ENCODE results near the gene UBR4. TPM values are rescaled to one million over a fixed set of nuclear protein-coding genes. Genes with fewer than 3 reads are reported as not detected.

UBR4 gene
- total RNA-seq, 2 experiments from 2014 or later, result 139 to 155 TPM

DNA sequence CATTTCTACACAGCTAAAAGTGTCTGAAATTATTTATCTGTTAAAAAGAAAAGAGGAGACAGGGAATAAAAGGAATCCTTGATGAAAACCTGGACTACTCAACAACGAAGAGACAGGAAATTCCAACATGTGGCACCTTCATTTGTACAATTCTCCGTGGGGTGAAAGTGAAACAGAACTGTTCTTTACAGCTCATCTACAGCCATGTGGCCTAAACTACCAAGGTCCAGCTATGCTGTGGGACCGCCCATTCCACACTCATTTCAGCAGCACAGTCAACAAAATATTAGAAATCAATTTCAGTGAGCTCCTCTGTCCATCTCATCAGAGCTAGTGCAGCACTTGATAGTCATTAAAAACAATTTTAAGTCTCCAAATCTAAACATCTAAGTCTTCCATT, 44.0 kb downstream of the UBR4 start:
- Mint-ChIP-seq H3K4me1 (no peaks in the 10 kb centered on the region), H3K27me3 (no peaks in the 10 kb centered on the region), H3K9me3 (no peaks in the 10 kb centered on the region), H3K27ac (no peak overlapping the region), H3K36me3 (peaks cover 43% of the 10 kb centered on the region), H3K4me3 (no peak overlapping the region)
- DNase-seq, result no peak
- ATAC-seq (ENCODE audit: low read depth), result no peak
- POLR2A ChIA-PET, result no interaction called here

GRCh38 chr1:19165501-19165900, 44.6 kb downstream of the UBR4 start:
- Mint-ChIP-seq H3K27ac (no peak overlapping the region), H3K9me3 (no peaks in the 10 kb centered on the region), H3K27me3 (no peaks in the 10 kb centered on the region), H3K4me3 (no peak overlapping the region), H3K4me1 (no peaks in the 10 kb centered on the region), H3K36me3 (peaks cover 46% of the 10 kb centered on the region)
- ATAC-seq (ENCODE audit: low read depth), result no peak
- POLR2A ChIA-PET, result no interaction called here
- no peak for DNase-seq

- no peaks in the 10 kb centered on the region for H3K9me3 Mint-ChIP-seq
- ATAC-seq (ENCODE audit: low read depth), result no peak
- no peaks in the 10 kb centered on the region for H3K4me1 Mint-ChIP-seq
- no peaks in the 10 kb centered on the region for H3K27me3 Mint-ChIP-seq
- no peak overlapping the region for H3K27ac Mint-ChIP-seq
- no peak overlapping the region for H3K4me3 Mint-ChIP-seq
- no peak for DNase-seq
- peaks cover 47% of the 10 kb centered on the region for H3K36me3 Mint-ChIP-seq
- POLR2A ChIA-PET, result no interaction called here
Observed at GRCh38 chr1:19164274-19165015, 45.6 kb downstream of the UBR4 start.

DNA sequence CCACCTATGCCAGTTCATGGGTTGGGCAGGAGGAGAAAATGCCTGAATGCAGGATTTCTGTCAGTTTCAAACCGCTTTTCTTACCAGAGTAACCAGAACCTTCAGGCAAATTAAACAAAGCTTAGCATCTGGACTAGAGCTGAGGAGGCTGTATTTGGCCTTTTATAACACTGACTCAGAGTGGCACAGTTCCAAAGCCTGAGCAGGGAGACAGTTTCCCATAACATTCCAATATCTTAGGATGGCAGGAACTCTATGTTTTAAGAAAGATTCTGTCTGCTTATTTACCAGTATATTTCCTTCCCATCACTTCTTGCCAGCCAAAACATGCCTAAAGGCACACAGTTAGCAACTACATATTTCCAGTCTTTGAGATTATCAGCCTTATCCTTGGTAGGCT, 46.8 kb downstream of the UBR4 start:
- Mint-ChIP-seq H3K27me3 (no peaks in the 10 kb centered on the region), H3K36me3 (peaks cover 44% of the 10 kb centered on the region), H3K9me3 (no peaks in the 10 kb centered on the region), H3K27ac (no peak overlapping the region), H3K4me3 (no peak overlapping the region), H3K4me1 (no peaks in the 10 kb centered on the region)
- no peak for DNase-seq
- POLR2A ChIA-PET, result no interaction called here
- ATAC-seq (ENCODE audit: low read depth), result no peak

GRCh38 chr1:19160831-19161230, 49.2 kb downstream of the UBR4 start:
- Mint-ChIP-seq H3K27ac (no peak overlapping the region), H3K36me3 (peaks cover 41% of the 10 kb centered on the region), H3K27me3 (no peaks in the 10 kb centered on the region), H3K4me1 (peaks cover 8% of the 10 kb centered on the region), H3K4me3 (no peak overlapping the region), H3K9me3 (no peaks in the 10 kb centered on the region)
- ATAC-seq (ENCODE audit: low read depth) (no peak), DNase-seq (no peak)
- POLR2A ChIA-PET, result no interaction called here

GRCh38 chr1:19157653-19158052, 52.4 kb downstream of the UBR4 start:
- no peak for DNase-seq
- peaks cover 41% of the 10 kb centered on the region for H3K36me3 Mint-ChIP-seq
- POLR2A ChIA-PET, result no interaction called here
- no peaks in the 10 kb centered on the region for H3K27me3 Mint-ChIP-seq
- peaks cover 8% of the 10 kb centered on the region for H3K4me1 Mint-ChIP-seq
- H3K4me3 Mint-ChIP-seq, result no peak overlapping the region
- no peak overlapping the region for H3K27ac Mint-ChIP-seq
- H3K9me3 Mint-ChIP-seq, result no peaks in the 10 kb centered on the region
- ATAC-seq (ENCODE audit: low read depth), result no peak

- DNase-seq (no peak), ATAC-seq (ENCODE audit: low read depth) (no peak)
- POLR2A ChIA-PET, result no interaction called here
- H3K27ac Mint-ChIP-seq, result no peak overlapping the region
- H3K4me1 Mint-ChIP-seq, result peaks cover 8% of the 10 kb centered on the region
- H3K27me3 Mint-ChIP-seq, result no peaks in the 10 kb centered on the region
- no peaks in the 10 kb centered on the region for H3K9me3 Mint-ChIP-seq
- no peak overlapping the region for H3K4me3 Mint-ChIP-seq
- H3K36me3 Mint-ChIP-seq, result peaks cover 42% of the 10 kb centered on the region
Observed at GRCh38 chr1:19156676-19157075, 53.4 kb downstream of the UBR4 start.

DNA sequence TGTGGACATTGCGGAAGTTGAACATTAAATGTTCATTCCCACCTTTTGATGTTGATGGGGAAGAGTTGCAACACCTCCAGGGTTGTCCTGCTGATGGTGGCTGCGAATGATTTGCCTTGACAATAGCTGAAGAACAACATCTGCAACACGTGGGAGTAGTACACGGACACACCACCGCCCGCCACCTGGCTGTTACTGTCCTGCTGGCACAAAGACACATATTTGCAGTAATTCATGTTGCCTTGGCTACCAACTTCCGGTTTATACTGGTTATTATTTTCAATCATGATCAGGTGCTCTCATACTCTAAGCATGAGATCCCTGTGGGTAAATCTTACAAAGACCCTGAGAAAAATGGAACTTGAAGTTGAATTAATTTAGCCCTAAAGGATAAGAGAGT, 55.2 kb downstream of the UBR4 start:
- Mint-ChIP-seq H3K4me3 (no peak overlapping the region), H3K4me1 (peaks cover 8% of the 10 kb centered on the region), H3K9me3 (no peaks in the 10 kb centered on the region), H3K36me3 (peaks cover 31% of the 10 kb centered on the region), H3K27ac (no peak overlapping the region), H3K27me3 (no peaks in the 10 kb centered on the region)
- ATAC-seq (ENCODE audit: low read depth), result no peak
- no peak for DNase-seq
- POLR2A ChIA-PET, result interaction anchor here (1.3 kb wide), 1 partner anchor 9 kb away, joined by 4 read pairs; no protein-coding TSS in a partner anchor

DNA sequence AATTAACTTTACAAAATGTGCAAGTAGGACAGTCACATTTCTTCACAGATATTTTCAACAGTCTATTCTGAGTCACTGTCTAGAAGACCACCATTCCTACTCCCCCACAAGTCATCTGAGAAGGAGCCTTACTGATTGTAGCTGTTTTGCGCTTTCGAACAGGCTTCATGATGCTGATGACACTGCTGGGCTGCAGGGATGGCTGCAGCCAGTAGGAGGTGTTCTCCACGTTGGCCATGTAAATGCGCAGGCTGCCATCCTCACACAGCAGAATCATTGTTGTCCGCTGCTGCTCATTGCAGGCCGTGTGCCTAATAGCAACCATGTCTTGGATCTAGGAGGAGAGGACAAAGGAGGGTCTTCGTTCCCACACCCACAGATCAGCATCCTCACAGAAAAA, 56.9 kb downstream of the UBR4 start:
- no peak overlapping the region for H3K27ac Mint-ChIP-seq
- no peaks in the 10 kb centered on the region for H3K9me3 Mint-ChIP-seq
- H3K36me3 Mint-ChIP-seq, result peaks cover 40% of the 10 kb centered on the region
- H3K27me3 Mint-ChIP-seq, result no peaks in the 10 kb centered on the region
- H3K4me1 Mint-ChIP-seq, result peaks cover 8% of the 10 kb centered on the region
- POLR2A ChIA-PET, result no interaction called here
- no peak for ATAC-seq (ENCODE audit: low read depth)
- no peak overlapping the region for H3K4me3 Mint-ChIP-seq
- DNase-seq, result no peak

DNA sequence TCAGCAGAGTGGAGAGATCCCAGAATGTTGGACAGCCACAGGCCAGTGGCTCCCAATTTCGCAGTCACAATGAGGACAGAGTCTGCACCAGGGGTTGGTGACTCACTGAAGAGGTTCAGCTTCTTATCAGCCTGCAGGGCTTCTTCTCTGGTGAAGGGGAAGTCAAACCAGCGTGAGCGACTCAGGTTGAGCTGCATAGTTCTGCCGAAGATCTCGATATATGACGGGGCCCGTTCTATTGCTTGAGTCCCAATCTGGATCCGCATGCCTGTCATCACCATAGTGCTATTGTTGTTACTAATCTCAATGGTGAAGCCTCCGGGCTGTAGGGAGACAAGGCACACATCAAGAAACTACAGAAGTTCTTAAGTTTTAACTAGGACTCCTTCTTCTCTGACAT, 58.5 kb downstream of the UBR4 start:
- POLR2A ChIA-PET, result no interaction called here
- no peak for DNase-seq
- H3K9me3 Mint-ChIP-seq, result no peaks in the 10 kb centered on the region
- H3K4me3 Mint-ChIP-seq, result no peak overlapping the region
- H3K27ac Mint-ChIP-seq, result no peak overlapping the region
- no peaks in the 10 kb centered on the region for H3K27me3 Mint-ChIP-seq
- no peak for ATAC-seq (ENCODE audit: low read depth)
- H3K36me3 Mint-ChIP-seq, result peaks cover 49% of the 10 kb centered on the region
- peaks cover 4% of the 10 kb centered on the region for H3K4me1 Mint-ChIP-seq

DNA sequence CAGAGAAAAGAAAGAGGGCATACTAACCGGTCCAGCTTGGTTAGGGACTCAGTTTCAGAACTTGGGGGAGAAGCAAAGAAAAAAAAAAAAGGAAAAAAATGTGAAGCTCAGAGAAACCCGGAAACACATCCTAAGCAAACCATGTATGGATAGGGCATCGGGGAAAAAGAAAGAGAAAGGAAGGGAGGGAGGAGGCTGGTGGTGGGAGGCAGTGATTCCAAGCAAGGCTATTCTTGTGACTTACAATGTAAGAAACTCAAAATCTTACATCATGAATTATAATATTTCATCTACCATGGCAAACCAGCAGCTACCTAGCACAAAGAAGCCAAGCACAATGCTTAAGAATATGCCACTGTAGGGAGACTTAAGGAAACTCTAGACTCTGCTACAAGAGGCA, 60.3 kb downstream of the UBR4 start:
- DNase-seq (no peak), ATAC-seq (ENCODE audit: low read depth) (no peak)
- POLR2A ChIA-PET, result no interaction called here
- no peak overlapping the region for H3K4me3 Mint-ChIP-seq
- H3K9me3 Mint-ChIP-seq, result no peaks in the 10 kb centered on the region
- H3K4me1 Mint-ChIP-seq, result no peaks in the 10 kb centered on the region
- H3K36me3 Mint-ChIP-seq, result peaks cover 51% of the 10 kb centered on the region
- no peak overlapping the region for H3K27ac Mint-ChIP-seq
- H3K27me3 Mint-ChIP-seq, result no peaks in the 10 kb centered on the region

GRCh38 chr1:19140465-19140864, 69.6 kb downstream of the UBR4 start:
- POLR2A ChIA-PET, result interaction anchor here (1.2 kb wide), 1 partner anchor 34 kb away, joined by 3 read pairs; no protein-coding TSS in a partner anchor
- H3K4me3 Mint-ChIP-seq, result no peak overlapping the region
- H3K9me3 Mint-ChIP-seq, result no peaks in the 10 kb centered on the region
- no peak for ATAC-seq (ENCODE audit: low read depth)
- H3K27ac Mint-ChIP-seq, result no peak overlapping the region
- no peaks in the 10 kb centered on the region for H3K27me3 Mint-ChIP-seq
- H3K4me1 Mint-ChIP-seq, result no peaks in the 10 kb centered on the region
- DNase-seq, result no peak
- peaks cover 45% of the 10 kb centered on the region for H3K36me3 Mint-ChIP-seq

DNA sequence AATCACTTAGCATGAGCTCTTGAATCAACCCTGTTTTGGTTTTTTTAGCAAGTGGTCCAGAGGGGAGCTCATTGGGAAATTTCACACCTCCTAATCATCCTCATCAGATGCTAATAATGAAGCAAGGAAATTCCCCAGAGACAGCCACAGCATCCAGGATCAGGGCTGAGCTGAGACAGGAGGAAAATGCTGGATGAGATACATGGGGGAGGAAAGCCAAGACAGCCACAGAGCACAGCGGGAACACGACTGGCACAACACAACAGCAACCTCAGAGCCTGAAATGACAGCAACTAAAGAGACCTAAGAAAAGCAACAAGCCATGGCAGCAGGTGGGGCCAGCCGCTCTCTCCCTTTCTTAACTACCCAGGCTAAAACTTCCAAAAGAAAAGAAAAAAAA, 70.4 kb downstream of the UBR4 start:
- DNase-seq (no peak), ATAC-seq (ENCODE audit: low read depth) (no peak)
- Mint-ChIP-seq H3K27ac (no peak overlapping the region), H3K4me3 (no peak overlapping the region), H3K9me3 (no peaks in the 10 kb centered on the region), H3K27me3 (no peaks in the 10 kb centered on the region), H3K4me1 (no peaks in the 10 kb centered on the region), H3K36me3 (peaks cover 46% of the 10 kb centered on the region)
- POLR2A ChIA-PET, result interaction anchor here (1.2 kb wide), 1 partner anchor 34 kb away, joined by 3 read pairs; no protein-coding TSS in a partner anchor

DNA sequence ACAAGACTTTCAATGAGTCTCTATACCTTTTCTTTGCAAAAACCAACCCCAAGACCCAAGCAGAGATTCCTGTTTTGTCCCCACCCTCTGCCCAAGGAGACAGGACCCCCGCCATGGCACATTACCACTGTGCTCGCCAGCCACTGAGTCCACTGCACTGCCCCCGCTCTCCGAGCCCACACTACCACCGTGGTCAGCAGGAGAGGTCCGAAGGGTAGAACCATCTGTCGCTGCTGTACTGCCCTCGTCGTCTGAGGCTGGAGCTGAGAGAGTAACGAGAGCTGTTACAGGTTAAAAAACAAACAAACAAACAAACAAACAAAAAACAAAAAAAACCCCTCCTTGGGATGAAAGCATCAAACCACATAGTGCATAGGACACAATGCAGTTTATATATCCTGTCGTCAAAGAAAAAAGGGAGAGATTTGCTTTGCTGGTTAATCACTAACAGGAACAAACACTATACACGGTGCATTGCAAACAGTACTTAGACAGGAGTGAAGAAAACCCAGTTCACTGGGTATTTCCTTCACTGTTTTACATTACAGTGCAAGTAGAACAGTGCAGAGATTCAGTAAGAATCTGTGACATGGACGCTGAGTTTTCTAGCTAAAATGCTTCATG, 71.0 kb downstream of the UBR4 start:
- H3K4me3 Mint-ChIP-seq, result no peak overlapping the region
- no peaks in the 10 kb centered on the region for H3K9me3 Mint-ChIP-seq
- ATAC-seq (ENCODE audit: low read depth), result no peak
- POLR2A ChIA-PET, result no interaction called here
- no peak for DNase-seq
- no peaks in the 10 kb centered on the region for H3K4me1 Mint-ChIP-seq
- H3K27me3 Mint-ChIP-seq, result no peaks in the 10 kb centered on the region
- H3K27ac Mint-ChIP-seq, result no peak overlapping the region
- peaks cover 49% of the 10 kb centered on the region for H3K36me3 Mint-ChIP-seq
